Tibial nerve (tissue), 4 donors: ENCODE data around the gene LDB1. TPM values are rescaled to one million over a fixed set of nuclear protein-coding genes. Genes with fewer than 3 reads are reported as not detected.

Experiments used
- DNase-seq, 2 donors: peaks; one replicate each; pipeline ENCODE4 v3.0.0-alpha.2; 2019; ENCODE audit warnings: low spot score in 2 of 2
- H3K27ac ChIP-seq, 4 donors: fragments of 200-600 bp; sonication (generic) in 3 of 4; one replicate each; pipeline ENCODE4 v1.5.1; 2017 to 2019; ENCODE audit warnings: mild to moderate bottlenecking in 1 of 4
- H3K27me3 ChIP-seq, 2 donors: fragments of 200-600 bp; sonication (generic) in 1 of 2; one replicate each; pipeline versions ENCODE4 v1.5.1 to v1.6.0; 2017 to 2019
- H3K36me3 ChIP-seq, 3 donors: fragments of 200-600 bp; sonication (generic); one replicate each; pipeline ENCODE4 v1.5.1; 2018 to 2019
- H3K4me1 ChIP-seq, 4 donors: fragments of 200-600 bp; sonication (generic) in 3 of 4; one replicate each; pipeline ENCODE4 v1.5.1; 2017 to 2019
- H3K4me3 ChIP-seq, 4 donors: fragments of 200-600 bp; sonication (generic) in 3 of 4; one replicate each; pipeline ENCODE4 v1.5.1; 2017 to 2019; ENCODE audit warnings: mild to moderate bottlenecking in 1 of 4, moderate library complexity in 1 of 4
- H3K9me3 ChIP-seq, 4 donors: fragments of 200-600 bp; sonication (generic) in 3 of 4; one replicate each; pipeline ENCODE4 v1.5.1; 2017 to 2019
- EP300 ChIP-seq, 2 donors: sonication (generic); formaldehyde crosslinking; IDR thresholded peaks; one replicate each; pipeline ENCODE4 v1.6.1; 2017; ENCODE audit warnings: antibody characterized with exemption in 2 of 2, mild to moderate bottlenecking in 1 of 2
- POLR2A ChIP-seq, 2 donors: fragments of 450-650 bp; IDR thresholded peaks; one replicate each; pipeline ENCODE4 v1.6.1; 2017; ENCODE audit warnings: antibody characterized with exemption in 2 of 2, mild to moderate bottlenecking in 2 of 2, moderate library complexity in 2 of 2
- WGBS, 2 donors: methylation state at CpG; one replicate each; pipeline ENCODE4 v1.1.5; 2018; 5-methylcytosine and 5-hydroxymethylcytosine counted together
- total RNA-seq, 4 donors: library from RNA; depleted of rRNA; stranded (reverse); fragments of >200 nt; gene quantifications; one replicate each; pipeline ENCODE4 v1.1.0, GENCODE V29; 2016
- TF ChIP-seq, protein P1 (sequence below), 5 experiments: fragments of 200-600 bp in 3 of 5; fragments of 450-650 bp in 2 of 5; sonication (generic) in 3 of 5; IDR thresholded peaks; one replicate each; pipeline ENCODE4 v1.5.1; 2016 to 2019; ENCODE audit warnings: antibody characterized with exemption in 5 of 5, mild to moderate bottlenecking in 3 of 5, moderate library complexity in 2 of 5

The LDB1 gene
- total RNA-seq, 4 donors from 2014 or later = 37.0 to 50.7 (median 45.8) TPM

DNA sequence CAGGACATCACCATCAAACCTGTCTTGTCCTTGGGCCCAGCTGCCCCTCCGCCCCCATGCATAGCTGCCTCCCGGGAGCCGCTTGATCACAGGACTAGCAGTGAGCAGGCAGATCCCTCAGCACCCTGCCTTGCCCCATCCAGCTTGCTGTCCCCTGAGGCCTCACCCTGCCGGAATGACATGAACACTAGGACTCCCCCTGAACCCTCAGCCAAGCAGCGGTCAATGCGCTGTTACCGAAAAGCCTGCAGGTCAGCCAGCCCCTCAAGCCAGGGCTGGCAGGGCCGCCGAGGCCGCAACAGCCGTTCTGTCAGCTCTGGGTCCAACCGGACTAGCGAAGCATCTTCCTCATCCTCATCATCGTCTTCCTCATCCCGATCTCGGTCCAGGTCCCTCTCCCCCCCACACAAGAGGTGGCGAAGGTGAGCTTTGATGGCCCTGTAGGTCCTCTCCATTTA is 26.8 kb upstream of the LDB1 start:
- H3K9me3 ChIP-seq = no peaks in the 10 kb centered on the region
- H3K27me3 ChIP-seq = no peaks in the 10 kb centered on the region
- 85 to 87% methylated on average over 15 to 16 of the region's 17 CpGs for WGBS, 2 donors
- peaks cover 0 to 86% (median 7%) of the 10 kb centered on the region in 3 donors for H3K36me3 ChIP-seq
- TF ChIP-seq POLR2A (IDR thresholded peaks at IDR 0.05) = no peak
- TF ChIP-seq, protein P1, sequence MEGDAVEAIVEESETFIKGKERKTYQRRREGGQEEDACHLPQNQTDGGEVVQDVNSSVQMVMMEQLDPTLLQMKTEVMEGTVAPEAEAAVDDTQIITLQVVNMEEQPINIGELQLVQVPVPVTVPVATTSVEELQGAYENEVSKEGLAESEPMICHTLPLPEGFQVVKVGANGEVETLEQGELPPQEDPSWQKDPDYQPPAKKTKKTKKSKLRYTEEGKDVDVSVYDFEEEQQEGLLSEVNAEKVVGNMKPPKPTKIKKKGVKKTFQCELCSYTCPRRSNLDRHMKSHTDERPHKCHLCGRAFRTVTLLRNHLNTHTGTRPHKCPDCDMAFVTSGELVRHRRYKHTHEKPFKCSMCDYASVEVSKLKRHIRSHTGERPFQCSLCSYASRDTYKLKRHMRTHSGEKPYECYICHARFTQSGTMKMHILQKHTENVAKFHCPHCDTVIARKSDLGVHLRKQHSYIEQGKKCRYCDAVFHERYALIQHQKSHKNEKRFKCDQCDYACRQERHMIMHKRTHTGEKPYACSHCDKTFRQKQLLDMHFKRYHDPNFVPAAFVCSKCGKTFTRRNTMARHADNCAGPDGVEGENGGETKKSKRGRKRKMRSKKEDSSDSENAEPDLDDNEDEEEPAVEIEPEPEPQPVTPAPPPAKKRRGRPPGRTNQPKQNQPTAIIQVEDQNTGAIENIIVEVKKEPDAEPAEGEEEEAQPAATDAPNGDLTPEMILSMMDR (IDR thresholded peaks at IDR 0.05) = no peak
- no peak for TF ChIP-seq EP300 (IDR thresholded peaks at IDR 0.05)
- no peak overlapping the region for H3K4me3 ChIP-seq
- H3K4me1 ChIP-seq = peaks cover 0 to 9% (median 0%) of the 10 kb centered on the region in 4 donors
- no peak for DNase-seq
- H3K27ac ChIP-seq = no peak overlapping the region

DNA sequence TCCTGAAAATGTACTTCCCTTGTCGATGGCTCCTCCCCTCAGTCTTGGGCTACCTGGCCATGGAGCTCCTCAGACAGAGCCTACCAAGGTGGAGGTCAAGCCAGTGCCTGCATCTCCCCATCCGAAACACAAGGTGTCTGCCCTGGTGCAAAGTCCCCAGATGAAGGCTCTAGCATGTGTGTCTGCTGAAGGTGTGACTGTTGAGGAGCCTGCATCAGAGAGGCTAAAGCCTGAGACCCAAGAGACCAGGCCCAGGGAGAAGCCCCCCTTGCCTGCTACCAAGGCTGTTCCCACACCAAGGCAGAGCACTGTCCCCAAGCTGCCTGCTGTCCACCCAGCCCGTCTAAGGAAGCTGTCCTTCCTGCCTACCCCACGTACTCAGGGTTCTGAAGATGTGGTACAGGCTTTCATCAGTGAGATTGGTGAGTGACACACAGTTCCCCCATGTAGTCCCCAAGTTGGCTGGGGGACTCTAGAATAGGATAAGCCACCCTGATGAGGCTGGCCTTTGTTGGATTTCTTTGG is 21.5 kb upstream of the LDB1 start:
- H3K4me1 ChIP-seq = peaks cover 0 to 7% (median 0%) of the 10 kb centered on the region in 4 donors
- 90 to 91% methylated on average over 4 of the region's 4 CpGs for WGBS, 2 donors
- H3K4me3 ChIP-seq = no peak overlapping the region
- no peak for DNase-seq
- no peak overlapping the region for H3K27ac ChIP-seq
- TF ChIP-seq EP300 (IDR thresholded peaks at IDR 0.05) = no peak
- TF ChIP-seq POLR2A (IDR thresholded peaks at IDR 0.05) = no peak
- TF ChIP-seq, protein P1 (IDR thresholded peaks at IDR 0.05) = no peak
- H3K36me3 ChIP-seq = peaks cover 0 to 89% (median 20%) of the 10 kb centered on the region in 3 donors
- H3K27me3 ChIP-seq = no peaks in the 10 kb centered on the region
- H3K9me3 ChIP-seq = no peaks in the 10 kb centered on the region

DNA sequence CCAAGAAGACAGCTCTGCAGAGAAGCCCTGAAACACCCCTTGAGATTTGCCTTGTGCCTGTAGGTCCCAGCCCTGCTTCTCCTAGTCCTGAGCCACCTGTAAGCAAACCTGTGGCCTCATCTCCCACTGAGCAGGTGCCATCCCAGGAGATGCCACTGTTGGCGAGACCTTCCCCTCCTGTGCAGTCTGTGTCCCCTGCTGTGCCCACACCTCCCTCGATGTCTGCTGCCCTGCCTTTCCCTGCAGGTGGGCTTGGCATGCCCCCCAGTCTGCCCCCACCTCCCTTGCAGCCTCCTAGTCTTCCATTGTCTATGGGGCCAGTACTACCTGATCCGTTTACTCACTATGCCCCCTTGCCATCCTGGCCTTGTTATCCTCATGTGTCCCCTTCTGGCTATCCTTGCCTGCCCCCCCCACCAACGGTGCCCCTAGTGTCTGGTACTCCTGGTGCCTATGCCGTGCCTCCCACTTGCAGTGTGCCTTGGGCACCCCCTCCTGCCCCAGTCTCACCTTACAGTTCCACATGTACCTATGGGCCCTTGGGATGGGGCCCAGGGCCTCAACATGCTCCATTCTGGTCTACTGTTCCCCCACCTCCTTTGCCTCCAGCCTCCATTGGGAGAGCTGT is 20.9 kb upstream of the LDB1 start:
- WGBS, 2 donors = 94 to 95% methylated on average over 5 of the region's 5 CpGs
- Histone ChIP-seq H3K4me1 (peaks cover 0 to 13% (median 0%) of the 10 kb centered on the region in 4 donors), H3K27ac (no peak overlapping the region), H3K27me3 (no peaks in the 10 kb centered on the region), H3K9me3 (no peaks in the 10 kb centered on the region), H3K4me3 (no peak overlapping the region), H3K36me3 (peaks cover 0 to 83% (median 20%) of the 10 kb centered on the region in 3 donors)
- no peak for DNase-seq
- TF ChIP-seq, protein P1 (IDR thresholded peaks at IDR 0.05) = no peak
- TF ChIP-seq POLR2A (IDR thresholded peaks at IDR 0.05) (no peak), EP300 (IDR thresholded peaks at IDR 0.05) (no peak)

DNA sequence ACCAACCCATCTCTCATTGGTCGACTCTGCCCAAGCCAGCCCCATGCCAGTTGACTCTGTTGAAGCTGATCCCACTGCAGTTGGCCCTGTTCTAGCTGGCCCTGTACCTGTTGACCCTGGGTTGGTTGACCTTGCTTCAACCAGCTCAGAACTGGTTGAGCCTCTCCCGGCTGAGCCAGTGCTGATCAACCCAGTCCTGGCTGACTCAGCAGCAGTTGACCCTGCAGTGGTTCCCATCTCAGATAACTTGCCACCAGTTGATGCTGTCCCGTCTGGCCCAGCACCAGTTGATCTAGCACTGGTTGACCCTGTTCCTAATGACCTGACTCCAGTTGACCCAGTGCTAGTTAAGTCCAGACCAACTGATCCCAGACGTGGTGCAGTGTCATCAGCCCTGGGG is 20.1 kb upstream of the LDB1 start:
- no peak overlapping the region for H3K4me3 ChIP-seq
- H3K4me1 ChIP-seq = peaks cover 0 to 21% (median under 1%) of the 10 kb centered on the region in 4 donors
- peaks cover 0 to 77% (median 20%) of the 10 kb centered on the region in 3 donors for H3K36me3 ChIP-seq
- H3K27ac ChIP-seq = no peak overlapping the region
- H3K9me3 ChIP-seq = no peaks in the 10 kb centered on the region
- 78 to 89% methylated on average over 3 of the region's 4 CpGs for WGBS, 2 donors
- no peaks in the 10 kb centered on the region for H3K27me3 ChIP-seq
- no peak for DNase-seq
- TF ChIP-seq EP300 (IDR thresholded peaks at IDR 0.05) = no peak
- TF ChIP-seq POLR2A (IDR thresholded peaks at IDR 0.05) = no peak
- TF ChIP-seq, protein P1 (IDR thresholded peaks at IDR 0.05) = no peak
